HEK293 (cell line): ENCODE measurements around the gene LRRC74B.
A peak's percentile ranks its signal among the peaks of the same experiment; 100 is the strongest.

Source experiments
- ATF2 ChIP-seq: fragments of 450-650 bp; formaldehyde crosslinking; IDR thresholded peaks from 2 replicates; pipeline ENCODE4 v1.5.1; 2016; ENCODE audit warnings: missing biosample characterization, missing genetic modification characterization, low read depth
- BCL11A ChIP-seq: fragments of 450-650 bp; formaldehyde crosslinking; IDR thresholded peaks from 2 replicates; pipeline ENCODE4 v1.5.1; 2016; ENCODE audit warnings: low read depth, missing biosample characterization, missing genetic modification characterization
- BCL11B ChIP-seq: fragments of 450-650 bp; formaldehyde crosslinking; IDR thresholded peaks from 2 replicates; pipeline ENCODE4 v1.5.1; 2016; ENCODE audit warnings: low read depth, missing biosample characterization, missing genetic modification characterization
- GLIS1 ChIP-seq: fragments of 450-650 bp; formaldehyde crosslinking; IDR thresholded peaks from 2 replicates; pipeline ENCODE4 v1.5.1; 2016; ENCODE audit warnings: missing biosample characterization, missing genetic modification characterization
- GLIS2 ChIP-seq: fragments of 450-650 bp; formaldehyde crosslinking; IDR thresholded peaks from 2 replicates; pipeline ENCODE4 v1.5.1; 2016; ENCODE audit warnings: missing biosample characterization, missing genetic modification characterization
- HOXA7 ChIP-seq: sonication (generic); formaldehyde crosslinking; IDR thresholded peaks from 2 replicates; pipeline ENCODE4 v1.8.1; 2022; ENCODE audit warnings: missing genetic modification reagents, borderline replicate concordance
- INSM2 ChIP-seq: fragments of 450-650 bp; formaldehyde crosslinking; IDR thresholded peaks from 2 replicates; pipeline ENCODE4 v1.5.1; 2016; ENCODE audit warnings: missing biosample characterization, missing genetic modification characterization
- KLF9 ChIP-seq: fragments of 450-650 bp; formaldehyde crosslinking; IDR thresholded peaks from 2 replicates; pipeline ENCODE4 v1.5.1; 2016; ENCODE audit warnings: missing biosample characterization, missing genetic modification characterization, low read depth
- PATZ1 ChIP-seq: fragments of 450-650 bp; formaldehyde crosslinking; IDR thresholded peaks from 2 replicates; pipeline ENCODE4 v1.5.1; 2016; ENCODE audit warnings: missing biosample characterization, missing genetic modification characterization
- PRDM4 ChIP-seq: fragments of 450-650 bp; formaldehyde crosslinking; IDR thresholded peaks from 2 replicates; pipeline ENCODE4 v1.5.1; 2017; ENCODE audit warnings: missing biosample characterization, missing genetic modification characterization
- SCRT1 ChIP-seq: fragments of 450-650 bp; formaldehyde crosslinking; IDR thresholded peaks from 2 replicates; pipeline ENCODE4 v1.5.1; 2016; ENCODE audit warnings: missing biosample characterization, missing genetic modification characterization, borderline replicate concordance
- TSHZ1 ChIP-seq: fragments of 450-650 bp; formaldehyde crosslinking; IDR thresholded peaks from 2 replicates; pipeline ENCODE4 v1.5.1; 2016; ENCODE audit warnings: missing biosample characterization, missing genetic modification characterization, borderline replicate concordance
- WT1 ChIP-seq: fragments of 450-650 bp; formaldehyde crosslinking; IDR thresholded peaks from 2 replicates; pipeline ENCODE4 v1.5.1; 2016; ENCODE audit warnings: missing biosample characterization, missing genetic modification characterization
- ZBTB48 ChIP-seq: fragments of 450-650 bp; formaldehyde crosslinking; IDR thresholded peaks from 2 replicates; pipeline ENCODE4 v1.5.1; 2016; ENCODE audit warnings: missing biosample characterization, missing genetic modification characterization
- ZEB2 ChIP-seq: fragments of 450-650 bp; formaldehyde crosslinking; IDR thresholded peaks from 2 replicates; pipeline ENCODE4 v1.5.1; 2016; ENCODE audit warnings: missing biosample characterization, missing genetic modification characterization
- ZFP37 ChIP-seq: fragments of 450-650 bp; formaldehyde crosslinking; IDR thresholded peaks from 2 replicates; pipeline ENCODE4 v1.5.1; 2016; ENCODE audit warnings: missing biosample characterization, missing genetic modification characterization
- ZFP69B ChIP-seq: fragments of 450-650 bp; formaldehyde crosslinking; IDR thresholded peaks from 2 replicates; pipeline ENCODE4 v1.5.1; 2016; ENCODE audit warnings: missing biosample characterization, missing genetic modification characterization
- ZIC2 ChIP-seq: fragments of 450-650 bp; formaldehyde crosslinking; IDR thresholded peaks from 2 replicates; pipeline ENCODE4 v1.5.1; 2016; ENCODE audit warnings: missing biosample characterization, missing genetic modification characterization
- ZNF10 ChIP-seq: fragments of 450-650 bp; formaldehyde crosslinking; IDR thresholded peaks from 2 replicates; pipeline ENCODE4 v1.5.1; 2017; ENCODE audit warnings: missing biosample characterization, missing genetic modification characterization
- ZNF223 ChIP-seq: fragments of 450-650 bp; formaldehyde crosslinking; IDR thresholded peaks from 2 replicates; pipeline ENCODE4 v1.5.1; 2016; ENCODE audit warnings: missing biosample characterization, missing genetic modification characterization
- ZNF24 ChIP-seq: fragments of 450-650 bp; formaldehyde crosslinking; IDR thresholded peaks from 2 replicates; pipeline ENCODE4 v1.5.1; 2016; ENCODE audit warnings: missing biosample characterization, missing genetic modification characterization
- ZNF335 ChIP-seq: fragments of 450-650 bp; formaldehyde crosslinking; conservative IDR thresholded peaks from 2 replicates; pipeline ENCODE4 v1.5.1; 2016; ENCODE audit warnings: missing biosample characterization, missing genetic modification characterization
- ZNF394 ChIP-seq: fragments of 450-650 bp; formaldehyde crosslinking; IDR thresholded peaks from 2 replicates; pipeline ENCODE4 v1.5.1; 2016; ENCODE audit warnings: missing biosample characterization, missing genetic modification characterization, mild to moderate bottlenecking, moderate library complexity, borderline replicate concordance
- ZNF521 ChIP-seq: fragments of 450-650 bp; formaldehyde crosslinking; IDR thresholded peaks from 2 replicates; pipeline ENCODE4 v1.5.1; 2017; ENCODE audit warnings: missing biosample characterization, mild to moderate bottlenecking, missing genetic modification characterization
- ZNF558 ChIP-seq: fragments of 450-650 bp; formaldehyde crosslinking; IDR thresholded peaks from 2 replicates; pipeline ENCODE4 v1.5.1; 2016; ENCODE audit warnings: missing biosample characterization, missing genetic modification characterization
- ZNF561 ChIP-seq: fragments of 450-650 bp; IDR thresholded peaks from 2 replicates; pipeline ENCODE4 v1.5.1; 2018; ENCODE audit warnings: missing biosample characterization, missing genetic modification characterization, borderline replicate concordance
- ZNF600 ChIP-seq: fragments of 450-650 bp; formaldehyde crosslinking; IDR thresholded peaks from 2 replicates; pipeline ENCODE4 v1.5.1; 2016; ENCODE audit warnings: missing biosample characterization, missing genetic modification characterization
- ZNF624 ChIP-seq: fragments of 450-650 bp; formaldehyde crosslinking; IDR thresholded peaks from 2 replicates; pipeline ENCODE4 v1.5.1; 2017; ENCODE audit warnings: missing biosample characterization, missing genetic modification characterization
- ZNF677 ChIP-seq: fragments of 450-650 bp; IDR thresholded peaks from 2 replicates; pipeline ENCODE4 v1.5.0; 2018; ENCODE audit warnings: missing biosample characterization, mild to moderate bottlenecking, missing genetic modification characterization, moderate library complexity
- ZNF785 ChIP-seq: fragments of 450-650 bp; formaldehyde crosslinking; IDR thresholded peaks from 2 replicates; pipeline ENCODE4 v1.5.1; 2016; ENCODE audit warnings: missing biosample characterization, missing genetic modification characterization

LRRC74B gene

GRCh38 chr22:21102659-21103267 lies 57.0 kb downstream of the LRRC74B start (continued):
- TF ChIP-seq BCL11A: peak; percentile 82; the same call in 1 of the 2 replicates
- 0 out of 2 replicates have a peak, but pooled peaks have one; percentile 36 for TF ChIP-seq ZNF558 (tag by site-specific recombination)
- TF ChIP-seq ZFP37 (tag by site-specific recombination): peak; percentile 94
- TF ChIP-seq PATZ1 (tag by site-specific recombination): peak; percentile 88
- no peak for TF ChIP-seq ZNF521 (tag by site-specific recombination)
- TF ChIP-seq PRDM4 (tag by site-specific recombination): no peak
- TF ChIP-seq GLIS1: peak; percentile 95
- TF ChIP-seq ZNF10: peak; percentile 48
- TF ChIP-seq ZNF600 (tag by site-specific recombination): peak; percentile 78
- 0 out of 2 replicates have a peak, but pooled peaks have one; percentile 21 for TF ChIP-seq TSHZ1 (tag by site-specific recombination)
- peak; percentile 67; the same call in 1 of the 2 replicates for TF ChIP-seq ZNF394 (tag by site-specific recombination)
- peak; percentile 90 for TF ChIP-seq ATF2 (tag by site-specific recombination)
- no peak for TF ChIP-seq ZBTB48 (tag by site-specific recombination)
- peak; percentile 61; the same call in 1 of the 2 replicates for TF ChIP-seq ZNF24 (tag by site-specific recombination)
- no peak for TF ChIP-seq ZNF624 (tag by site-specific recombination)
- 0 out of 2 replicates have a peak, but pooled peaks have one; percentile 55 for TF ChIP-seq ZNF785 (tag by site-specific recombination)
- peak; percentile 53 for TF ChIP-seq ZNF335 (tag by site-specific recombination)
- TF ChIP-seq ZNF561 (tag by site-specific recombination): 0 out of 2 replicates have a peak, but pooled peaks have one; percentile 50
- TF ChIP-seq INSM2: peak; percentile 55; the same call in 1 of the 2 replicates
- TF ChIP-seq WT1 (tag by site-specific recombination): peak; percentile 40; the same call in 1 of the 2 replicates
- TF ChIP-seq HOXA7 (CRISPR knock-in tag): no peak
- TF ChIP-seq ZNF223: no peak
- 0 out of 2 replicates have a peak, but pooled peaks have one; percentile 52 for TF ChIP-seq BCL11B (tag by site-specific recombination)
- peak; percentile 95 for TF ChIP-seq GLIS2 (tag by site-specific recombination)
- TF ChIP-seq SCRT1: no peak
- TF ChIP-seq ZFP69B: peak; percentile 81; the same call in 1 of the 2 replicates
- no peak; the same call in 1 of the 2 replicates for TF ChIP-seq KLF9
- peak; percentile 93 for TF ChIP-seq ZEB2
- TF ChIP-seq ZNF677 (tag by site-specific recombination): no peak
- peak; percentile 82 for TF ChIP-seq ZIC2 (tag by site-specific recombination)
